GM23338 (cell line): ENCODE data around the gene GUCA2A. TPM values are rescaled to one million over a fixed set of nuclear protein-coding genes. Genes with fewer than 3 reads are reported as not detected.

Experiments used
- ATAC-seq: fragments of 200-7000 bp; cut with Tn5 transposase; 3 replicates; pipeline ENCODE4 v1.9.1; 2020
- DNase-seq: peaks from one replicate; pipeline ENCODE4 v3.0.0-alpha.2; 2015; ENCODE audit warnings: low spot score
- H2AFZ ChIP-seq: fragments of 200-600 bp; sonication (generic); 2 replicates; pipeline ENCODE4 v1.8.0; 2016; ENCODE audit warnings: antibody characterized with exemption, mild to moderate bottlenecking, moderate library complexity
- H3F3A ChIP-seq: fragments of 200-600 bp; sonication (generic); replicated peaks from 2 replicates; pipeline ENCODE4 v1.8.0; 2017; ENCODE audit warnings: antibody characterized with exemption, mixed run types, low read depth
- H3K27ac ChIP-seq: fragments of 200-600 bp; sonication (generic); 2 replicates; pipeline ENCODE4 v1.6.1; 2016; ENCODE audit warnings: low read depth
- H3K27me3 ChIP-seq: fragments of 200-600 bp; sonication (generic); 2 replicates; pipeline ENCODE4 v1.8.0; 2016; ENCODE audit warnings: mild to moderate bottlenecking, mixed run types, moderate library complexity; ENCODE audit not compliant: insufficient read depth
- H3K36me3 ChIP-seq: fragments of 200-600 bp; sonication (generic); 2 replicates; pipeline ENCODE4 v1.8.0; 2016; ENCODE audit warnings: mild to moderate bottlenecking; ENCODE audit not compliant: insufficient read depth
- H3K4me1 ChIP-seq: fragments of 200-600 bp; sonication (generic); 2 replicates; pipeline ENCODE4 v1.8.0; 2016; ENCODE audit warnings: mild to moderate bottlenecking, moderate library complexity; ENCODE audit not compliant: insufficient read depth
- H3K4me2 ChIP-seq: fragments of 200-600 bp; sonication (generic); 2 replicates; pipeline ENCODE4 v1.7.1; 2017; ENCODE audit warnings: mixed run types
- H3K4me3 ChIP-seq: fragments of 200-600 bp; sonication (generic); 2 replicates; pipeline ENCODE4 v1.6.1; 2016; ENCODE audit warnings: mixed run types
- H3K79me2 ChIP-seq: fragments of 200-600 bp; sonication (generic); replicated peaks from 2 replicates; pipeline ENCODE4 v1.8.0; 2017; ENCODE audit warnings: mild to moderate bottlenecking; ENCODE audit not compliant: insufficient read depth
- H3K9me2 ChIP-seq: fragments of 200-600 bp; sonication (generic); 2 replicates; pipeline ENCODE4 v1.8.0; 2017; ENCODE audit not compliant: insufficient read depth
- H4K20me1 ChIP-seq: fragments of 200-600 bp; sonication (generic); replicated peaks from 2 replicates; pipeline ENCODE4 v1.8.0; 2017; ENCODE audit warnings: mild to moderate bottlenecking; ENCODE audit not compliant: insufficient read depth
- H3K27ac Mint-ChIP-seq: 2 replicates; pipeline ENCODE4 v1.8.0; 2020; ENCODE audit warnings: inconsistent platforms, mild to moderate bottlenecking, moderate library complexity, mixed read lengths
- H3K27me3 Mint-ChIP-seq: 3 replicates; pipeline ENCODE4 v1.8.0; 2022; ENCODE audit warnings: low read depth, mild to moderate bottlenecking, moderate library complexity, mixed read lengths, inconsistent platforms; ENCODE audit not compliant: insufficient read depth, poor library complexity
- H3K36me3 Mint-ChIP-seq: 3 replicates; pipeline ENCODE4 v1.8.0; 2021; ENCODE audit warnings: low read depth, mild to moderate bottlenecking, inconsistent platforms, moderate library complexity, mixed read lengths
- H3K4me1 Mint-ChIP-seq: 3 replicates; pipeline ENCODE4 v1.8.0; 2020; ENCODE audit warnings: mild to moderate bottlenecking, inconsistent platforms, mixed read lengths
- H3K4me3 Mint-ChIP-seq: 3 replicates; pipeline ENCODE4 v1.8.0; 2021; ENCODE audit warnings: moderate library complexity, mild to moderate bottlenecking, inconsistent platforms, mixed read lengths
- H3K9me3 Mint-ChIP-seq: 3 replicates; pipeline ENCODE4 v1.8.0; 2020; ENCODE audit warnings: moderate library complexity, mild to moderate bottlenecking, inconsistent platforms, mixed read lengths
- CREB1 ChIP-seq: fragments of 250-450 bp; sonication (Bioruptor Pico); IDR thresholded peaks from 2 replicates; pipeline ENCODE4 v1.5.0; 2020; ENCODE audit warnings: low read depth, mild to moderate bottlenecking, moderate library complexity
- ETS1 ChIP-seq: IDR thresholded peaks from 2 replicates; pipeline ENCODE4 v1.6.1; 2016; ENCODE audit warnings: antibody characterized with exemption
- EZH2 ChIP-seq: fragments of 200-600 bp; sonication (generic); IDR thresholded peaks from one replicate; pipeline ENCODE4 v1.8.0; 2017; ENCODE audit warnings: antibody characterized with exemption, mild to moderate bottlenecking, low read depth; ENCODE audit not compliant: unreplicated experiment
- EZH2phosphoT487 ChIP-seq: fragments of 200-600 bp; sonication (generic); IDR thresholded peaks from one replicate; pipeline ENCODE4 v1.8.1; 2018; ENCODE audit warnings: antibody characterized with exemption; ENCODE audit not compliant: unreplicated experiment
- POLR2AphosphoS5 ChIP-seq: IDR thresholded peaks from 2 replicates; pipeline ENCODE4 v1.6.1; 2016; ENCODE audit warnings: antibody characterized with exemption, low read depth
- ZNF114 ChIP-seq: fragments of 250-450 bp; sonication (Bioruptor Pico); IDR thresholded peaks from 2 replicates; pipeline ENCODE4 v1.5.0; 2020; ENCODE audit warnings: mild to moderate bottlenecking, moderate library complexity
- ZNF462 ChIP-seq: fragments of 250-450 bp; sonication (Bioruptor Pico); IDR thresholded peaks from 2 replicates; pipeline ENCODE4 v1.5.0; 2020; ENCODE audit warnings: mild to moderate bottlenecking, moderate library complexity
- polyA plus RNA-seq: library from polyadenylated mRNA; unstranded; fragments of >200 nt; fragmentation: Nextera tagmentation; extraction: Ambion mirVana; gene quantifications from 2 replicates; pipeline ENCODE4 v1.2.1, GENCODE V29; 2016
- total RNA-seq: library from RNA; depleted of rRNA; stranded (reverse); fragments of >200 nt; shearing (Covaris generic); gene quantifications from 2 replicates; pipeline ENCODE4 v1.2.3, GENCODE V29; 2014
- TF ChIP-seq, protein P1 (sequence below), 2 experiments: fragments of 200-600 bp in 1 of 2; sonication (generic) in 1 of 2; conservative IDR thresholded peaks; 2 replicates each; pipeline versions ENCODE4 v1.5.1 to v1.6.1; 2016 to 2017; ENCODE audit warnings: antibody characterized with exemption in 2 of 2, low read depth in 2 of 2, mild to moderate bottlenecking in 2 of 2, moderate library complexity in 1 of 2

Gene GUCA2A
- total and polyA plus RNA-seq, 2 experiments from 2014 or later: not detected

DNA sequence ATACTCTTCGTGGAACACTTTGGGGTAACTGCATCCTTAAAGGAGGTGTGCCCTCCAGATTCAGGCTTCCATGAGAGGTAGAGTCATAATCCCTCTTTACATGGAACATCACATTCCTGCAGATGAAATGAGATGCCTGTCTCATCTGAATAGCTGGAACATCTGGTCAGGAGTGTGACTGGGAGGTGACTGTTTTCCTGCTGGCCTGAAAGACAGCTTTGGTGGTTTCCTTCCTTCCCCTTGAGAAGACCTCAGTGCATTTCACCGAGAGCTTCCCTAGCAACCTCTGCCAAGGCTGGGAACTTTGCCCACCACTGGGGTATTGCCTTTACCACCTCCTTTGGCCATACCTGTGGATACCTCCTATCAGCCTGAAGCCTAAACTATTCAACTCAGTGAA lies 46.7 kb upstream of the GUCA2A start:
- Mint-ChIP-seq H3K27me3 (peaks cover 4% of the 10 kb centered on the region), H3K4me3 (no peak overlapping the region), H3K4me1 (peaks cover 47% of the 10 kb centered on the region), H3K9me3 (no peaks in the 10 kb centered on the region), H3K36me3 (0 out of 3 replicates have a peak, but pooled peaks cover 5% of the 10 kb centered on the region), H3K27ac (peak overlapping the region; percentile 8; the same call in 1 of the 2 replicates)
- DNase-seq (no peak), ATAC-seq (no peak)
- Histone ChIP-seq H3K27me3 (no peaks in the 10 kb centered on the region), H3K27ac (no peak overlapping the region), H3K4me1 (peaks cover 18% of the 10 kb centered on the region), H3K79me2 (peaks cover 83% of the 10 kb centered on the region), H4K20me1 (peaks cover 18% of the 10 kb centered on the region), H3K4me2 (no peak overlapping the region), H2AFZ (no peak overlapping the region), H3K36me3 (no peaks in the 10 kb centered on the region), H3K9me2 (0 out of 2 replicates have a peak, but pooled peaks cover 6% of the 10 kb centered on the region), H3K4me3 (no peak overlapping the region), H3F3A (no peaks in the 10 kb centered on the region)
- TF ChIP-seq, protein P1, sequence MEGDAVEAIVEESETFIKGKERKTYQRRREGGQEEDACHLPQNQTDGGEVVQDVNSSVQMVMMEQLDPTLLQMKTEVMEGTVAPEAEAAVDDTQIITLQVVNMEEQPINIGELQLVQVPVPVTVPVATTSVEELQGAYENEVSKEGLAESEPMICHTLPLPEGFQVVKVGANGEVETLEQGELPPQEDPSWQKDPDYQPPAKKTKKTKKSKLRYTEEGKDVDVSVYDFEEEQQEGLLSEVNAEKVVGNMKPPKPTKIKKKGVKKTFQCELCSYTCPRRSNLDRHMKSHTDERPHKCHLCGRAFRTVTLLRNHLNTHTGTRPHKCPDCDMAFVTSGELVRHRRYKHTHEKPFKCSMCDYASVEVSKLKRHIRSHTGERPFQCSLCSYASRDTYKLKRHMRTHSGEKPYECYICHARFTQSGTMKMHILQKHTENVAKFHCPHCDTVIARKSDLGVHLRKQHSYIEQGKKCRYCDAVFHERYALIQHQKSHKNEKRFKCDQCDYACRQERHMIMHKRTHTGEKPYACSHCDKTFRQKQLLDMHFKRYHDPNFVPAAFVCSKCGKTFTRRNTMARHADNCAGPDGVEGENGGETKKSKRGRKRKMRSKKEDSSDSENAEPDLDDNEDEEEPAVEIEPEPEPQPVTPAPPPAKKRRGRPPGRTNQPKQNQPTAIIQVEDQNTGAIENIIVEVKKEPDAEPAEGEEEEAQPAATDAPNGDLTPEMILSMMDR (conservative IDR thresholded peaks at IDR 0.05; ENCODE audit: low read depth in 2 of 2): no peak
- TF ChIP-seq CREB1 (CRISPR knock-in tag) (no peak), POLR2AphosphoS5 (no peak), EZH2 (no peak), ZNF114 (no peak), ETS1 (no peak), EZH2phosphoT487 (no peak)

GRCh38 chr1:42210421-42211133 lies 46.0 kb upstream of the GUCA2A start:
- Histone ChIP-seq H3F3A (no peaks in the 10 kb centered on the region), H4K20me1 (peaks cover 20% of the 10 kb centered on the region), H3K4me1 (peaks cover 18% of the 10 kb centered on the region), H2AFZ (no peak overlapping the region), H3K9me2 (0 out of 2 replicates have a peak, but pooled peaks cover 6% of the 10 kb centered on the region), H3K27me3 (no peaks in the 10 kb centered on the region), H3K36me3 (no peaks in the 10 kb centered on the region), H3K4me2 (no peak overlapping the region), H3K79me2 (peaks cover 81% of the 10 kb centered on the region), H3K27ac (no peak overlapping the region), H3K4me3 (no peak overlapping the region)
- H3K36me3 Mint-ChIP-seq: 0 out of 3 replicates have a peak, but pooled peaks cover 5% of the 10 kb centered on the region
- peak overlapping the region; percentile 50; the same call in 1 of the 2 replicates for H3K27ac Mint-ChIP-seq
- no peak for DNase-seq
- ATAC-seq: no peak
- peaks cover 47% of the 10 kb centered on the region for H3K4me1 Mint-ChIP-seq
- no peak overlapping the region for H3K4me3 Mint-ChIP-seq
- peaks cover 4% of the 10 kb centered on the region for H3K27me3 Mint-ChIP-seq
- H3K9me3 Mint-ChIP-seq: no peaks in the 10 kb centered on the region
- TF ChIP-seq, protein P1 (conservative IDR thresholded peaks at IDR 0.05; ENCODE audit: low read depth in 2 of 2): no peak
- no peak for TF ChIP-seq ZNF462 (CRISPR knock-in tag)
- no peak for TF ChIP-seq EZH2phosphoT487
